GM18505 (cell line): ENCODE data around the gene USH1C.

Source experiments
- ATAC-seq: cut with Tn5 transposase; IDR thresholded peaks from one replicate; pipeline ENCODE4 v1.9.1; 2021; ENCODE audit not compliant: unreplicated experiment
- POLR2A ChIP-seq: IDR thresholded peaks from 4 replicates; pipeline ENCODE4 v1.6.1; 2011; ENCODE audit warnings: borderline replicate concordance; ENCODE audit not compliant: insufficient read depth, insufficient read length; ENCODE audit errors: extremely low read depth

USH1C gene

GRCh38 chr11:17560281-17561110, 16.3 kb upstream of the USH1C start:
- ATAC-seq, result no peak
- TF ChIP-seq POLR2A, result no peak

- TF ChIP-seq POLR2A, result no peak
- no peak for ATAC-seq
These were observed 15.3 kb upstream of the USH1C start for GRCh38 chr11:17559341-17560087.

- ATAC-seq, result no peak
- no peak for TF ChIP-seq POLR2A
These were observed 14.7 kb upstream of the USH1C start for GRCh38 chr11:17558916-17559315.

GRCh38 chr11:17558025-17558780, 14.0 kb upstream of the USH1C start:
- TF ChIP-seq POLR2A, result no peak
- no peak for ATAC-seq

GRCh38 chr11:17556999-17557398, 12.8 kb upstream of the USH1C start:
- no peak for ATAC-seq
- TF ChIP-seq POLR2A, result no peak

GRCh38 chr11:17554487-17554886, 10.3 kb upstream of the USH1C start:
- no peak for TF ChIP-seq POLR2A
- no peak for ATAC-seq

- ATAC-seq, result no peak
- TF ChIP-seq POLR2A, result no peak
These were observed 9.0 kb upstream of the USH1C start for GRCh38 chr11:17553249-17553546.

- no peak for ATAC-seq
These were observed 8.4 kb upstream of the USH1C start for GRCh38 chr11:17552392-17553248.

GRCh38 chr11:17552041-17552355, 7.8 kb upstream of the USH1C start:
- no peak for TF ChIP-seq POLR2A
- ATAC-seq, result no peak

More at GRCh38 chr11:17552392-17553248, 8.4 kb upstream of the USH1C start:
- TF ChIP-seq POLR2A, result no peak

GRCh38 chr11:17551347-17552040, 7.3 kb upstream of the USH1C start:
- no peak for TF ChIP-seq POLR2A
- ATAC-seq, result no peak

- TF ChIP-seq POLR2A, result no peak
- ATAC-seq, result no peak
These were observed 6.5 kb upstream of the USH1C start for GRCh38 chr11:17550450-17551346.
